SK-N-SH (cell line): Measurements from ENCODE around the gene TTC32.

ENCODE experiments used
- CTCF ChIP-seq: fragments of 200-600 bp; sonication (generic); IDR thresholded peaks from 2 replicates; pipeline ENCODE4 v1.6.1; 2017; ENCODE audit warnings: antibody characterized with exemption, mild to moderate bottlenecking, moderate library complexity
- MAX ChIP-seq: IDR thresholded peaks from 2 replicates; pipeline ENCODE4 v1.4.0; 2012; ENCODE audit warnings: low read depth
- REST ChIP-seq: IDR thresholded peaks from 2 replicates; pipeline ENCODE4 v1.6.1; 2012; ENCODE audit warnings: mild to moderate bottlenecking, low read depth, low read length, moderate library complexity
- TAF1 ChIP-seq: IDR thresholded peaks from 2 replicates; pipeline ENCODE4 v1.6.1; 2012; ENCODE audit warnings: low read depth, mild to moderate bottlenecking, low read length, moderate library complexity, borderline replicate concordance
- TEAD4 ChIP-seq: IDR thresholded peaks from 2 replicates; pipeline ENCODE4 v1.4.0; 2012; ENCODE audit warnings: mild to moderate bottlenecking, borderline replicate concordance; ENCODE audit not compliant: insufficient read depth
- ZBTB33 ChIP-seq: IDR thresholded peaks from 2 replicates; pipeline ENCODE4 v1.4.0; 2012; ENCODE audit warnings: low read depth, borderline replicate concordance

- TF ChIP-seq TEAD4: no peak
- TF ChIP-seq TAF1: no peak
- TF ChIP-seq ZBTB33: no peak
- no peak for TF ChIP-seq REST
- no peak for TF ChIP-seq CTCF
- no peak for TF ChIP-seq MAX
These were observed 11.7 kb downstream of the TTC32 start for GRCh38 chr2:19890104-19890503.
